ENCODE measurements around the gene JDP2.

The JDP2 gene

GRCh38 chr14:75519394-75519793 is 91.6 kb downstream of the JDP2 start:
- no CpG with 5 or more reads among the region's 4 CpGs for WGBS (ENCODE audit: extremely low coverage, insufficient coverage, low lambda C conversion rate)

GRCh38 chr14:75519826-75520728 is 92.3 kb downstream of the JDP2 start:
- H3K56ac ChIP-seq (ENCODE audit: low read length), result no peak overlapping the region
- no peak overlapping the region for H3K9ac ChIP-seq (ENCODE audit: low read length)
- no peaks in the 10 kb centered on the region for H3K36me3 ChIP-seq (ENCODE audit: control insufficient read depth, insufficient read depth, low read length)
- H3K79me1 ChIP-seq (ENCODE audit: low read length), result no peaks in the 10 kb centered on the region
- H2AK5ac ChIP-seq (ENCODE audit: low read length), result no peak overlapping the region
- no peak overlapping the region for H4K8ac ChIP-seq (ENCODE audit: low read depth, low read length)
- H3K27me3 ChIP-seq (ENCODE audit: insufficient read depth, low read length, poor library complexity), result no peaks in the 10 kb centered on the region
- WGBS (ENCODE audit: extremely low coverage, insufficient coverage, low lambda C conversion rate), result no CpG with 5 or more reads among the region's 11 CpGs
- H3K18ac ChIP-seq (ENCODE audit: low read length), result no peak overlapping the region
- no peak overlapping the region for H2BK15ac ChIP-seq (replicated peaks; ENCODE audit: low read depth)
- no peak overlapping the region for H2BK5ac ChIP-seq (ENCODE audit: low read length)
- no peak overlapping the region for H3K27ac ChIP-seq (ENCODE audit: low read depth, low read length)
- H3K23ac ChIP-seq (ENCODE audit: low read length), result no peak overlapping the region
- H3K4me3 ChIP-seq (ENCODE audit: low read length), result no peak overlapping the region
- H3K4me2 ChIP-seq (ENCODE audit: low read length), result no peak overlapping the region
- no peak overlapping the region for H4K5ac ChIP-seq (ENCODE audit: low read length)
- DNase-seq, result peak; percentile 8
- peaks cover 3% of the 10 kb centered on the region for H3K4me1 ChIP-seq (ENCODE audit: control insufficient read depth, low read depth, low read length)
- H3K79me2 ChIP-seq (ENCODE audit: control insufficient read depth, insufficient read depth, low read length), result no peaks in the 10 kb centered on the region
- H3K4ac ChIP-seq (ENCODE audit: low read depth, low read length), result no peak overlapping the region
- no peak overlapping the region for H2BK120ac ChIP-seq (ENCODE audit: low read depth, low read length)

More at GRCh38 chr14:75519394-75519793, 91.6 kb downstream of the JDP2 start:
- H3K36me3 ChIP-seq (ENCODE audit: control insufficient read depth, insufficient read depth, low read length), result no peaks in the 10 kb centered on the region
- no peak overlapping the region for H3K56ac ChIP-seq (ENCODE audit: low read length)
- H3K4me3 ChIP-seq (ENCODE audit: low read length), result no peak overlapping the region
- no peak overlapping the region for H2AK5ac ChIP-seq (ENCODE audit: low read length)
- no peak overlapping the region for H4K8ac ChIP-seq (ENCODE audit: low read depth, low read length)
- DNase-seq, result no peak
- H3K27ac ChIP-seq (ENCODE audit: low read depth, low read length), result no peak overlapping the region
- no peak overlapping the region for H3K4ac ChIP-seq (ENCODE audit: low read depth, low read length)
- no peak overlapping the region for H2BK120ac ChIP-seq (ENCODE audit: low read depth, low read length)
- no peak overlapping the region for H3K23ac ChIP-seq (ENCODE audit: low read length)
- no peaks in the 10 kb centered on the region for H3K79me1 ChIP-seq (ENCODE audit: low read length)
- H3K79me2 ChIP-seq (ENCODE audit: control insufficient read depth, insufficient read depth, low read length), result no peaks in the 10 kb centered on the region
- no peak overlapping the region for H2BK5ac ChIP-seq (ENCODE audit: low read length)
- H2BK15ac ChIP-seq (replicated peaks; ENCODE audit: low read depth), result no peak overlapping the region
- peaks cover 3% of the 10 kb centered on the region for H3K4me1 ChIP-seq (ENCODE audit: control insufficient read depth, low read depth, low read length)
- H3K9ac ChIP-seq (ENCODE audit: low read length), result no peak overlapping the region
- H4K5ac ChIP-seq (ENCODE audit: low read length), result no peak overlapping the region
- H3K4me2 ChIP-seq (ENCODE audit: low read length), result no peak overlapping the region
- no peaks in the 10 kb centered on the region for H3K27me3 ChIP-seq (ENCODE audit: insufficient read depth, low read length, poor library complexity)
- H3K18ac ChIP-seq (ENCODE audit: low read length), result no peak overlapping the region

- Histone ChIP-seq H3K4me2 (ENCODE audit: low read length) (no peak overlapping the region), H3K79me2 (ENCODE audit: control insufficient read depth, insufficient read depth, low read length) (no peaks in the 10 kb centered on the region), H2BK120ac (ENCODE audit: low read depth, low read length) (no peak overlapping the region), H3K9ac (ENCODE audit: low read length) (no peak overlapping the region), H3K4me3 (ENCODE audit: low read length) (no peak overlapping the region), H4K5ac (ENCODE audit: low read length) (no peak overlapping the region), H3K4me1 (ENCODE audit: control insufficient read depth, low read depth, low read length) (peaks cover 3% of the 10 kb centered on the region), H2BK5ac (ENCODE audit: low read length) (no peak overlapping the region), H2AK5ac (ENCODE audit: low read length) (no peak overlapping the region), H3K27ac (ENCODE audit: low read depth, low read length) (no peak overlapping the region), H3K18ac (ENCODE audit: low read length) (no peak overlapping the region), H2BK15ac (replicated peaks; ENCODE audit: low read depth) (no peak overlapping the region), H3K27me3 (ENCODE audit: insufficient read depth, low read length, poor library complexity) (no peaks in the 10 kb centered on the region), H3K36me3 (ENCODE audit: control insufficient read depth, insufficient read depth, low read length) (no peaks in the 10 kb centered on the region), H3K23ac (ENCODE audit: low read length) (no peak overlapping the region), H4K8ac (ENCODE audit: low read depth, low read length) (no peak overlapping the region), H3K4ac (ENCODE audit: low read depth, low read length) (no peak overlapping the region), H3K56ac (ENCODE audit: low read length) (no peak overlapping the region), H3K79me1 (ENCODE audit: low read length) (no peaks in the 10 kb centered on the region)
- no peak for DNase-seq
- no CpG with 5 or more reads among the region's 3 CpGs for WGBS (ENCODE audit: extremely low coverage, insufficient coverage, low lambda C conversion rate)
Observed at GRCh38 chr14:75520852-75521251, 93.0 kb downstream of the JDP2 start.

- no peak overlapping the region for H4K8ac ChIP-seq (ENCODE audit: low read depth, low read length)
- peaks cover 3% of the 10 kb centered on the region for H3K4me1 ChIP-seq (ENCODE audit: control insufficient read depth, low read depth, low read length)
- no peak overlapping the region for H3K4me2 ChIP-seq (ENCODE audit: low read length)
- no peak overlapping the region for H2BK5ac ChIP-seq (ENCODE audit: low read length)
- H3K36me3 ChIP-seq (ENCODE audit: control insufficient read depth, insufficient read depth, low read length), result no peaks in the 10 kb centered on the region
- WGBS (ENCODE audit: extremely low coverage, insufficient coverage, low lambda C conversion rate), result no CpG with 5 or more reads among the region's 11 CpGs
- no peak overlapping the region for H3K4ac ChIP-seq (ENCODE audit: low read depth, low read length)
- no peak overlapping the region for H2AK5ac ChIP-seq (ENCODE audit: low read length)
- no peak overlapping the region for H3K4me3 ChIP-seq (ENCODE audit: low read length)
- H3K27ac ChIP-seq (ENCODE audit: low read depth, low read length), result no peak overlapping the region
- no peak overlapping the region for H3K9ac ChIP-seq (ENCODE audit: low read length)
- H3K27me3 ChIP-seq (ENCODE audit: insufficient read depth, low read length, poor library complexity), result no peaks in the 10 kb centered on the region
- no peak overlapping the region for H2BK120ac ChIP-seq (ENCODE audit: low read depth, low read length)
- H3K79me2 ChIP-seq (ENCODE audit: control insufficient read depth, insufficient read depth, low read length), result no peaks in the 10 kb centered on the region
- DNase-seq, result peak; percentile 64
- no peak overlapping the region for H4K5ac ChIP-seq (ENCODE audit: low read length)
- H3K79me1 ChIP-seq (ENCODE audit: low read length), result no peaks in the 10 kb centered on the region
- H3K18ac ChIP-seq (ENCODE audit: low read length), result no peak overlapping the region
- no peak overlapping the region for H2BK15ac ChIP-seq (replicated peaks; ENCODE audit: low read depth)
- no peak overlapping the region for H3K23ac ChIP-seq (ENCODE audit: low read length)
- H3K56ac ChIP-seq (ENCODE audit: low read length), result peak overlapping the region; percentile 42
Observed at GRCh38 chr14:75521415-75522199, 93.8 kb downstream of the JDP2 start.

DNA sequence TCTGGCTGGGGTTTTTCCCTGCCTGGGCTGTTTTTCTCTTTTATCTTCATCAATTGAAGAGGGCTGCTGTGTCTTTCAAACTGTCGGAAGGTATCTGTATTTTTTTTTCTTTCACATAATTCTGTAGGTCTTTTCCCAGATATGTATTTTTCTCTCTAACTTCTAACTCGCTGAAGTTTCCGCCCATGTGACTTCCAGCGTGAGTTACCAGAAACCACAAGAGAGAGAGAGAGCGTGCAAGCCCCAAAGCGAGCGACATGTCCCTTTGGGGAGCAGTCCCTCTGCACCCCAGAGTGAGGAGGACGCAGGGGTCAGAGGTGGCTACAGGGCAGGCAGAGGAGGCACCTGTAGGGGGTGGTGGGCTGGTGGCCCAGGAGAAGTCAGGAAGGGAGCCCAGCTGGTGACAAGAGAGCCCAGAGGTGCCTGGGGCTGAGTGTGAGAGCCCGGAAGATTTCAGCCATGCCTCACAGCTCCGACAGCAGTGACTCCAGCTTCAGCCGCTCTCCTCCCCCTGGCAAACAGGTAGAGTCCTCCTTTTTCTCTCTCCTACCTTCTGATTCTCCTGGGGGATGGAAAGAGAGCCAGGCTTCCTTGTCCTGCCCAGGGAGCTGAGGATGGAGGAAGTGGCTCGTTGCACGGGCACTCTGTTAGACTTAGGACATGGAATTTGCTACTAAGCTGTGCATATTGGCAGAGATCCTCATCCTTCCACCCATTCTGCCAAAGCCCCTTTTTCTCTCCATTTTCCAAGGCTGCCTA is 94.6 kb downstream of the JDP2 start, which contains the start of gene BATF:
Gene BATF (plus strand): TSS at position 246 of the 759 bp plus-strand sequence. CDS start 214 bp downstream, at position 460.
- H3K36me3 ChIP-seq (ENCODE audit: control insufficient read depth, insufficient read depth, low read length), result no peaks in the 10 kb centered on the region
- no peak within 1 kb of the TSS for H3K4me2 ChIP-seq (ENCODE audit: low read length)
- H4K8ac ChIP-seq (ENCODE audit: low read depth, low read length), result no peak within 1 kb of the TSS
- no peak within 1 kb of the TSS for H3K27ac ChIP-seq (ENCODE audit: low read depth, low read length)
- DNase-seq, result no peak
- H3K9ac ChIP-seq (ENCODE audit: low read length), result no peak within 1 kb of the TSS
- no CpG with 5 or more reads among the region's 13 CpGs for WGBS (ENCODE audit: extremely low coverage, insufficient coverage, low lambda C conversion rate)
- H2BK15ac ChIP-seq (replicated peaks; ENCODE audit: low read depth), result no peak within 1 kb of the TSS
- H3K56ac ChIP-seq (ENCODE audit: low read length), result peak within 1 kb of the TSS; percentile 42
- no peaks in the 10 kb centered on the region for H3K79me2 ChIP-seq (ENCODE audit: control insufficient read depth, insufficient read depth, low read length)
- H2BK5ac ChIP-seq (ENCODE audit: low read length), result no peak within 1 kb of the TSS
- no peak within 1 kb of the TSS for H3K18ac ChIP-seq (ENCODE audit: low read length)
- H2BK120ac ChIP-seq (ENCODE audit: low read depth, low read length), result no peak within 1 kb of the TSS
- no peaks in the 10 kb centered on the region for H3K79me1 ChIP-seq (ENCODE audit: low read length)
- peaks cover 3% of the 10 kb centered on the region for H3K4me1 ChIP-seq (ENCODE audit: control insufficient read depth, low read depth, low read length)
- H3K4me3 ChIP-seq (ENCODE audit: low read length), result no peak within 1 kb of the TSS
- H3K4ac ChIP-seq (ENCODE audit: low read depth, low read length), result no peak within 1 kb of the TSS
- no peak within 1 kb of the TSS for H4K5ac ChIP-seq (ENCODE audit: low read length)
- H3K23ac ChIP-seq (ENCODE audit: low read length), result no peak within 1 kb of the TSS
- no peak within 1 kb of the TSS for H2AK5ac ChIP-seq (ENCODE audit: low read length)
- H3K27me3 ChIP-seq (ENCODE audit: insufficient read depth, low read length, poor library complexity), result no peaks in the 10 kb centered on the region
